ENCODE data around the gene KCTD10. TPM values are rescaled to one million over a fixed set of nuclear protein-coding genes. Genes with fewer than 3 reads are reported as not detected.
A peak's percentile ranks its signal among the peaks of the same experiment; 100 is the strongest.

The KCTD10 gene
- total and polyA plus RNA-seq, 7 donors, result 7.4 to 21.8 (median 16.0) TPM

DNA sequence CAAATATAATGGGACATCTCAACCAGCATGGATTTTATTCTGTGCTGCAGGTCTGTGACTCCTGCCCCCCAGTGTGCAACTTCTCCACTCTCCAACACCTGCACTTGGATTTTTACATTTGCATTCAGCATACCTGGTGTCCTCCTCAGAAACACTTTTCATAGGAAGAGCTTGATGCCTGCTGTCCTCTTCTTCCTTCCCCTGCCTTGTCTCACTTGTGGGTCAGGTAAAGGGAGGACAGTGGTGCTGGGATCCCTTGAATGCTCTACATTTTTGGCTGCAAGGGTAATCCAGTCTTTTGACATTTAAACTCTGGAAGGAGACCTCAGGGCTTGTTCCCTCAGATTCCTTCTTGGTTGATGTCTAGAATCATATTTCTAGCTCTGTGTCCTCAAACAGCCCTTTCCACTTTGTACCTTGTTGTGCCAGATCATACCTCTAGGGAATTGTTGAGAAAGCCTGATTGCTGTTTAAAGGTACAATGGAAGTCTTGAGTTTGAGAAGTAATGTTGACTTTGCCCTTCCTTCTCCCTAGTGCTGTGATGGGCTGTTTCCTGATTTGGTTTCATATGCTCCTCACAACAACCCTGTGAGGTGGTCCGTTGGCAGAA lies 13.0 kb upstream of the KCTD10 start:
- Histone ChIP-seq H3K27ac (peak overlapping the region; percentile 46), H3K27me3 (ENCODE audit: insufficient read depth in 3 of 3, low read length in 2 of 3) (no peaks in the 10 kb centered on the region), H3K9me3 (no peaks in the 10 kb centered on the region), H3K4me3 (no peak overlapping the region), H3K36me3 (ENCODE audit: insufficient read depth in 1 of 2, low read depth in 1 of 2) (peaks cover 28 to 100% of the 10 kb centered on the region in 2 donors), H3K4me1 (peaks cover 17% of the 10 kb centered on the region)
- ATAC-seq (peak; percentile 35 to 61 (median 50)), DNase-seq (no peak)
- TF ChIP-seq, protein P1, sequence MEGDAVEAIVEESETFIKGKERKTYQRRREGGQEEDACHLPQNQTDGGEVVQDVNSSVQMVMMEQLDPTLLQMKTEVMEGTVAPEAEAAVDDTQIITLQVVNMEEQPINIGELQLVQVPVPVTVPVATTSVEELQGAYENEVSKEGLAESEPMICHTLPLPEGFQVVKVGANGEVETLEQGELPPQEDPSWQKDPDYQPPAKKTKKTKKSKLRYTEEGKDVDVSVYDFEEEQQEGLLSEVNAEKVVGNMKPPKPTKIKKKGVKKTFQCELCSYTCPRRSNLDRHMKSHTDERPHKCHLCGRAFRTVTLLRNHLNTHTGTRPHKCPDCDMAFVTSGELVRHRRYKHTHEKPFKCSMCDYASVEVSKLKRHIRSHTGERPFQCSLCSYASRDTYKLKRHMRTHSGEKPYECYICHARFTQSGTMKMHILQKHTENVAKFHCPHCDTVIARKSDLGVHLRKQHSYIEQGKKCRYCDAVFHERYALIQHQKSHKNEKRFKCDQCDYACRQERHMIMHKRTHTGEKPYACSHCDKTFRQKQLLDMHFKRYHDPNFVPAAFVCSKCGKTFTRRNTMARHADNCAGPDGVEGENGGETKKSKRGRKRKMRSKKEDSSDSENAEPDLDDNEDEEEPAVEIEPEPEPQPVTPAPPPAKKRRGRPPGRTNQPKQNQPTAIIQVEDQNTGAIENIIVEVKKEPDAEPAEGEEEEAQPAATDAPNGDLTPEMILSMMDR (IDR thresholded peaks at IDR 0.05), result no peak
- 26 to 60% (median 27%) methylated on average over 1 of the region's 1 CpG for WGBS, 3 donors
- intact Hi-C loops (cut with DNase I), result loop anchor here in 1 of 2 donors (10.0 kb wide), 1 partner anchor 255 kb away; no protein-coding TSS in a partner anchor

DNA sequence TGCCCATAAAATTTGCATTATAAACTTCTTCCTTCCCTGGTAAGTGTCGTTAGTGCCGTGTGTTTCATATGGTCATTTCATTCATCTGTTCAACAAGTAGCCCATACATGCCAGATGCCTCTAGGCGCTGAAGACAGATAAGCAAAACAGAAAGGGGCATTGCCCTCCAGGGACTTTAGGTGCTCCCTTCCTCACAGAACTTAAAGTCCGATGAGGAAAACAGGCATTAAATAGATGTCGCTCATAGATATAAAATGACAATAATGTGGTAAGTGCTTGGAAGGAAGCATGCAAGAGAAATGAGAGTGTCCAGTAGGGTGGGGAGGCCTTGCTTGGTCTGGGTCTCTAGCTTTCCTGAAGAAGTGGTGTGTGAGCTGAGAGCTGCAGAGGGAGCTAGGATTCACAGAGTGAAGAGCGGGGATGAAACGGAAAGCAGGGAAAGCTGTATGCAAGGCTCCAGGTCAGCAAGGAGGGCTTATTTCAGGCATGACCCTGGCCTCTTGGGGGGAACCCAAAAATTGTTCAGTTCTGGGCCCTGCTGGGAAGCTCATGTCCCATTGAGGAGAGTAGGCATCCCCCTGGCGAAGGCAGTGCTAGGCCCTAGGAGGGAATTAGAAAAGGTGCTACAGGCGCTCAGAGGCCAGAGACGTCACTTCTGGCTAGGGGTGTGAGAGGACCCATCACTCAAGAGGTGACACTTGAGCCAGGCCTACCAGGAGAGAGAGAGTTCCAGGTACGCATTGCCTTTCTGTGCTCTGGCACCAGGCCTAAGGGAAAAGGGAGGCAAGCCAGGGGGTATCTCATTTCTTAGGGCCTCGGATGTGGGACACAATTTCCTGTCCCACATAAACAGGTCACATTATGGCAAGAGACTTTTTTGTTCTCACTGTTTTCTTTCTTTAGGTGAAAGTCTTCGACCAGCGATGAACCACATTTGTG lies 12.2 kb upstream of the KCTD10 start:
- H3K4me1 ChIP-seq, result peaks cover 17% of the 10 kb centered on the region
- no peaks in the 10 kb centered on the region for H3K9me3 ChIP-seq
- no peaks in the 10 kb centered on the region for H3K27me3 ChIP-seq (ENCODE audit: insufficient read depth in 3 of 3, low read length in 2 of 3)
- peaks cover 28 to 100% of the 10 kb centered on the region in 2 donors for H3K36me3 ChIP-seq (ENCODE audit: insufficient read depth in 1 of 2, low read depth in 1 of 2)
- TF ChIP-seq, protein P1 (IDR thresholded peaks at IDR 0.05), result no peak
- intact Hi-C loops (cut with DNase I), result no loop called here
- H3K4me3 ChIP-seq, result no peak overlapping the region
- DNase-seq (no peak), ATAC-seq (peak; percentile 68 to 91 (median 84))
- H3K27ac ChIP-seq, result peak overlapping the region; percentile 46
- WGBS, 3 donors, result 58 to 74% (median 65%) methylated on average over 14 of the region's 14 CpGs

DNA sequence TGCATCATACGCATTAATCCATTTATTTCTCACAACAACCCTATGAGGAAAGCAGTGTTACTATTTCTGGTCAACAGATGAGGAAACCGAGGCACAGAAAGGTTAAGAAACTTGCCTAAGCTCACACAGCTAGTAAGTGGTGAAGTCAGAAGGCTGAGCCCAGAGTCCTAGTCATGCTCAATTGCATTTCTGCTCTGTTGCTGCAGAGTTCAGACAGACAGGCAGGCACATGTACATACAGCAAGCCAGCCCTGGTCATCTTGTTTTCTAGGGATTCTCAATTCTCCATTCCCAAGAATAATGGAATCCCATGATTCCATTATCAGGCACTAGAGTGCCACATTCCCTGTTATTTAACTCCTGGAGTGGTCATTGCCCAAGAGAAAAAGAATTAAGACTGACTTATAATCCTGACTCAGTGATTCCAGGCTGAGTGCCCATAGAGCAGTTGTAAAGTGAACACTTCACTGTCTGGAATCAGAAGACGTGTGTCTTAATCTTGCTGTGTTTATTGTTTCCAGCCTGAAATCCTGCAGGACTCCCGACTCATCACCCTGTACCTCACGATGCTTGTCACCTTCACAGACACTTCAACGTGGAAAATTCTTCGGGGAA lies 11.1 kb upstream of the KCTD10 start:
- H3K27ac ChIP-seq, result no peak overlapping the region
- peaks cover 17% of the 10 kb centered on the region for H3K4me1 ChIP-seq
- DNase-seq (no peak), ATAC-seq (no peak)
- H3K36me3 ChIP-seq (ENCODE audit: insufficient read depth in 1 of 2, low read depth in 1 of 2), result peaks cover 26 to 100% of the 10 kb centered on the region in 2 donors
- H3K27me3 ChIP-seq (ENCODE audit: insufficient read depth in 3 of 3, low read length in 2 of 3), result no peaks in the 10 kb centered on the region
- TF ChIP-seq, protein P1 (IDR thresholded peaks at IDR 0.05), result no peak
- intact Hi-C loops (cut with DNase I), result no loop called here
- H3K9me3 ChIP-seq, result no peaks in the 10 kb centered on the region
- 80 to 91% (median 87%) methylated on average over 7 of the region's 7 CpGs for WGBS, 3 donors
- H3K4me3 ChIP-seq, result no peak overlapping the region

DNA sequence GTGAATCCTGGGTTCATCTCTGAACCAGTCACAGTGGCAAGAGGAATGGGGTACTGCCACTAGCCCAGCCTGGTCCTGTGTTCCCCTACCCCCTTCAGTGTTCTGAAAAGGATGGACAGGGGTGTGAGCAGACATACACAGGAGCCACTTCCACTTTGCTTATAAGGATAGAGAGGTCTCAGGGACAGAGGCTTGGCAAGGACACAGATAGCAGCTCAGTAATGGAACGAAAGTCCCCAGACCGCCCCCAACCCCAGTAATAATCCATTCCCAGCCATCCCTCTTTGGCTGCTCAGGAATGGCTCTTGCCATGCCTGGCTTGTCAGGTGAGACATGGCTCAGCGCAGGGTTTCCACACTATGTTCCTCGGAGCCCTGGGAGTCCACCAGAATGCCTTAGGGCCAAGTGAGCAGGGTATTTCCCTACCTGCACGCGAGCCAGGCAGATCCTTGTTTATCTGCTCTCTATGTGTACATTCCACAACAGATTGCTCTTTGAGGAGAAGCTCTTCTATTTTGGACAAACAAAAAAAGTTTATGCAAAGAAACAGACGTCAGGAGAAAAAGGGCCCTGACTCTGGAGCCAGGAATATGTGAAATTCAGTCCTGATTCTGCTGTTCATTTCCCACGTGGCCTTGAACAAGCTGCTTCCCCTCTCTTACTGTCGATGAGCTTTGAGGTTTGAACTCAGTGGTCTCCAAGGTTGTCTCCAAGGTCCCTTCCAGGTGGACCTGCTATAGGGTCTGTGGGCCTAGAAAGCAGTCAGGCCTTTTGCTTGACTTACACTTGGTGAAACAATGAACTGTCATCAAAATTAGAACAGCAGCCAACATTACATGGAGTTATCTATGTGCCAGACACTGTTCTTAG lies 10.3 kb upstream of the KCTD10 start:
- H3K9me3 ChIP-seq, result no peaks in the 10 kb centered on the region
- H3K4me3 ChIP-seq, result no peak overlapping the region
- no peak overlapping the region for H3K27ac ChIP-seq
- peaks cover 25 to 100% of the 10 kb centered on the region in 2 donors for H3K36me3 ChIP-seq (ENCODE audit: insufficient read depth in 1 of 2, low read depth in 1 of 2)
- TF ChIP-seq, protein P1 (IDR thresholded peaks at IDR 0.05), result no peak
- no peak for ATAC-seq
- H3K27me3 ChIP-seq (ENCODE audit: insufficient read depth in 3 of 3, low read length in 2 of 3), result no peaks in the 10 kb centered on the region
- WGBS, 3 donors, result 93 to 95% (median 94%) methylated on average over 9 of the region's 9 CpGs
- peaks cover 17% of the 10 kb centered on the region for H3K4me1 ChIP-seq
- intact Hi-C loops (cut with DNase I), result no loop called here
- DNase-seq, result no peak
